Measurements from ENCODE around the gene ARID5A.
"Not testable (repeated sequence)": the region's sequence is repeated elsewhere in the genome, so short reads cannot be mapped to it uniquely, and the experiment has no call there.

The ARID5A gene

DNA sequence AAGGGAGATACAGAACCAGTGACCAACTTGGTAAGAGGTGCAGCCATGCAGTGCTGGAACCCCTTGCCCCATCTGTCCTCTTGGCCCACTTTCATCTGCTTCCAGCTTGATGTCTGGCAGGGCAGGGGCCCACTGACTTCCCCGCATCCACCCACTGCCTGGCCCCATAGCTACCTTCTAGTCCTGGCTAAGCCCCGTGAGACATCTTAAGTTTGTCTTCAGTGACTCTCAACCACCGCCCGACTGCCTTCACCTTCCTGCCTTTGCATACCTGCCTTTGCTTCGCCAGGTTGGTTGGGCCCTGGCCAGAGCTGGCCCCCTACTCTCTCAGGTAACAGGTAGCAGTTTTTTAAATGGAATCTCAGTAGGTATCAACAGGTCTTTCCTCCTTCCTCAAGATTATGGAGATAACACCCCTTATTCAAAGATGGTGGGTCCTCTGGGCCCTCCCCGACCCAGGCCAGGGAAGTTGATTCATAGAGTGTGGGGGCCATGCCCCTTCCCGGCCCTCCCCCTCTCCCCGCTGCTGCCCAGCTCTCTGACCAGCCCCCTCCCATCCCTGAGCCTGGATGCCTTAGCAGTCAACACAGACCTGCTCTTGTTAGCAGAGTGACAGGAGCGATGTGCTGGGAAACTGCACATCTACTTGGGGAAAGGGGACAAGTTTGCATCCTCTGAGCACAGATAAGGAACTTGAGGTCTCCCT, 2.8 kb downstream of the ARID5A start:
- DNase-seq (ENCODE audit: low read depth), result no peak

DNA sequence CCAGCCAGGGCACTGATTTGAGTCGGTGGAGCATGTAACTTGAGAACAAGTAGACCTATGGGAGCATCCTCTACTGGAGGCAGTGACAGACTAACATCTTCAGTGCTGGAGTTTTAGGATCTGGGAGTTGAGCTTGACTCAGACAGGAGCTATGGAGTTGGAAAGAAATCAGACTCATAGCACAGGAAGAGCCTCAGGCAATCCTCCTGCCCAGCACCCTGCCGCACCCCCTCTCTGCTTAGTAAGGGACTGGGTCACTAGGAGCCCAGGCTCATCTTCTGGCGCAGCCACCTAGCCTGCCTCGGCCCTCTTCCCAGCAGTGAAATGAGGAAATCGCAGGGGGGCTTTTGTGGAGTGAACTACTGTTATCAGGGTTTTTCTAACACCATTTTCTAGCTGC, 3.6 kb downstream of the ARID5A start:
- DNase-seq (ENCODE audit: low read depth), result no peak

DNA sequence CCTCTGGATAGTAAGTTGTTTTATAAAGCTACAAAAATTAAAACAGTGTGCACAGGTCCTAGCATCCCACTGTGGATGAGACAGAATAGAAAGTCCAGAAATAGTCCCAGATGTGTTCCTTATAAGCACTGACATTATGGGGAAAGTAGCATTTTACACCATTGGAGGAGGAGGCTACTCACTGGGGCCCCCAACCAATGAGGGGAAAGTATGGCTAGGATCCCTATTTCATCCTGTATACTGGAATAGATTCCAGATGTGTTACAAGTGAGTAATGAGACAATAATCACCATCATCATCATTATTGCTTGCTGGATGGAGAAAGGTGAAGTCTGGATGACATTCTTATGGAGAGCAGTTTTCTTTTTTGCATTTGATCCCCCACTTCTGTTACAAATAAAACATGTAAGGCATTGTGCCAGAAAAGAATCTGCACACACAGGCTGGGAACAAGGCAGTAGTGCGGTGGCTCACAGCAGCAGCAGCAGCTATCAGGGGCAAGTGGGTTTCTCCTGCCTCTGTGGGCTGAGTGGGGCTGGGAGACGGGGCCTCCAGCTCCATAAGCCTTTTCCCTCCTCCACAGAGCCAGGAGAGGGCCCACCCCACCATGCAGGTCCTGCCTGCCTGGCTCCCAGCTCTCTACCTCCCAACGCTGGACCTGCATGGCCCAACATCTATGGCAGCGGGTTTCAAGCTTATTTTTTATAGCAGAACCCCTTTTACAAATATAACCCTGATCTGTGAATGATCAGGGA, 5.0 kb downstream of the ARID5A start:
- DNase-seq (ENCODE audit: low read depth), result no peak

DNA sequence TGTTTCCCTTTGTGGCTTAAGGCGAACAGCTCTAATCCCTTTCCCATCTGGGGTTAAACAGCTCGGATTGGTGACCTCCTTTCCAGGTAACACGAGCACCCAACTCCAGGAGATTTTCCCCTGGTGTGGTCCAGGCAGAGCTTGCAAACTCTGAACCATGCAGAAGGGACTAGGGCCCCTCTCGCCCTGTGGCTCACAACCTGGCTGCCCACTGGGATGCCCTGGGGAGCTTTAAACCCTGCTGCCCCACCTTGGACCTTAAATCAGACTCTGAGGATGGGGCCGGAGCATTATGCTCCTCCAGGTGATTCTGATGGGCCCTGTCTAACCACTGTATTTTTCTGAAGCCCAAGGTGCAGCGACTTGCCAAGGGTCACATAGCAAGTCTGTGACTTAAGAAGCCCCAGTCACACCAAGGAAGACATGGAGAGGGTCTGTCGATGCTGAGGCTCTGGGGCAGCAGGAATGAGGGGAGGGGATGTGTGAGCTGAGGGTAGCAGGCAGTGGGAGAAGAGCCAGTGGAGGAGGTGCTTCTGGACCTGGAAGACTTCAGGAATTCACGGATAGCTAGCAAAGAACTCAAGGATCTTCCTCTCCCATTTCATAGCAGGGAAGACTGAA, 5.9 kb downstream of the ARID5A start:
- DNase-seq (ENCODE audit: low read depth), result no peak

DNA sequence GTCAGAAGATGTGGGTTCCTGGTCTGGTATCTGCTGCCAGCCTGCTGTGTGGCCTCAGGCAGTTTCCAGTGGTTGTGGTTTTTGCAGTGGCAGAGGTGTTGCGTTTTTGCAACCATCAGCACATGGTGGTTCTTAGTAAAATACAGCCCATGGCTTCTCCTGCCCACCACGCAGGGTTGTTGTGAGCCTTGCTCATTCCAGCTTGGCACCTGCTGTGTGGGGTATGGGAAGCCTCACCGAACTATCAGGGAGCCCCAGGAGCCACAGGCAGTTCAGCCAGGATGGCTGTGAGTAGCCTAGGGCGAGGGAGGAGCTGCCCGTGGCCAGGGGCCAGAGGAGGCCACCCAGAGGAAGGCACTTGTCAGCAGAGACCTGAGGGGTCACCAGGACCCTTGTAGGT, 9.8 kb downstream of the ARID5A start:
- DNase-seq (ENCODE audit: low read depth), result no peak

DNA sequence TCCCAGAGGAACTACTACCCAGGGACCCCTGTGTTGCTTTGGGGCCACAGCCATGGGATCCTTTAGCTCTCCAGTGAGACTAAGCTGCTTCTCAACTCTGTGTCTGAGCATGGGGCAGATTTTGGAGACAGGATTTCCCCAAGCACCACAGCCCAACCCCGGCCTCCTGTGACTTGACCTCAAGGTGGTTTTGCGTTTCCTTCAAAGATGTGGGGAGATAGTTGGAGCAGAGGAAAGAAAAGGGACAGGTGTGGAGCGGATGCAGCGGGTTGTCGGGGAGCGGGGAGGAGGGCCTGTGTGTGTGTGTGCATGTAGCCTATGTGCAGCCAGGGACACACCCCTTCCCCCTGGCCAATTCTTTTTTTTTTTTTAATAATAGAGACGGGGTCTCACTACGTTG, 10.2 kb downstream of the ARID5A start:
- no peak for DNase-seq (ENCODE audit: low read depth)

DNA sequence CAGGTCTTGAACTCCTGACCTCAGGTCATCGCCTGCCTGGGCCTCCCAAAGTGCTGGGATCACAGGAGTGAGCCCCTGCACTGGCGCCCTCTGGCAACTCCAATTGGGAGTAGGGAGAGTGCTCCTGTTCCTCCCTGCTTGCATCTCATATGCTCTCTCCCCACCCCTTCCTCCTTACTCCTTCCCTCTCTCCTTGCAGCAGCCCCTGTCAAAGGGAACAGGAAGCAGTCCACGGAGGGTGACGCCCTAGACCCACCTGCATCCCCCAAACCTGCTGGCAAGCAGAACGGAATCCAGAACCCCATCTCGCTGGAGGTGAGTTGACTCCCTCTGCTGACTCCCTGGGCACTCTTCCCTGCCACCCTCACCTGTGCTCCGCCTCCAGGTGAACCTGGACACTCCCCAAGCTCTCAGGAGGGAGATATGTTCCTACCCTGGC, 10.7 kb downstream of the ARID5A start:
- no peak for DNase-seq (ENCODE audit: low read depth)

DNA sequence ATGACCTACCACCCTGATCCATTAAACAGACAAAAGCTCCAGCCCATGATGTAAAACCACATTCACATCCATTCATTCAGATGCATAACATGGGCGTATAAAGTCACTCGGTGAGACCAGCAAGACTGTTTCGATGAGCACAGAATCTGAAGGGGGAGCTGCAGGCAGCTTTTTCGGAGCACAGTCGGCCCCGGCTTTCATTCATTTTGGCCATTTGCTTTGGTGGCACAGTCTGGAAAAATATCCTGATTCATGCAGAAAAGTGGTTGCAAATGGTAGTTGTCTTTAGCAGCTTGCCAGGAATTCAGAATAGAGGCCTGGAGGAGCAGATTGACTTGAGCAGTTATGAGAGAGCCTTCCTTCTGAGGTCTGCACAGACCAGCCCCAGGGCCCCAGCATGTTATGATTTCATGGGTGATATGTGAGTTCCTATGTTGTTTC, 11.2 kb downstream of the ARID5A start:
- no peak for DNase-seq (ENCODE audit: low read depth)

DNA sequence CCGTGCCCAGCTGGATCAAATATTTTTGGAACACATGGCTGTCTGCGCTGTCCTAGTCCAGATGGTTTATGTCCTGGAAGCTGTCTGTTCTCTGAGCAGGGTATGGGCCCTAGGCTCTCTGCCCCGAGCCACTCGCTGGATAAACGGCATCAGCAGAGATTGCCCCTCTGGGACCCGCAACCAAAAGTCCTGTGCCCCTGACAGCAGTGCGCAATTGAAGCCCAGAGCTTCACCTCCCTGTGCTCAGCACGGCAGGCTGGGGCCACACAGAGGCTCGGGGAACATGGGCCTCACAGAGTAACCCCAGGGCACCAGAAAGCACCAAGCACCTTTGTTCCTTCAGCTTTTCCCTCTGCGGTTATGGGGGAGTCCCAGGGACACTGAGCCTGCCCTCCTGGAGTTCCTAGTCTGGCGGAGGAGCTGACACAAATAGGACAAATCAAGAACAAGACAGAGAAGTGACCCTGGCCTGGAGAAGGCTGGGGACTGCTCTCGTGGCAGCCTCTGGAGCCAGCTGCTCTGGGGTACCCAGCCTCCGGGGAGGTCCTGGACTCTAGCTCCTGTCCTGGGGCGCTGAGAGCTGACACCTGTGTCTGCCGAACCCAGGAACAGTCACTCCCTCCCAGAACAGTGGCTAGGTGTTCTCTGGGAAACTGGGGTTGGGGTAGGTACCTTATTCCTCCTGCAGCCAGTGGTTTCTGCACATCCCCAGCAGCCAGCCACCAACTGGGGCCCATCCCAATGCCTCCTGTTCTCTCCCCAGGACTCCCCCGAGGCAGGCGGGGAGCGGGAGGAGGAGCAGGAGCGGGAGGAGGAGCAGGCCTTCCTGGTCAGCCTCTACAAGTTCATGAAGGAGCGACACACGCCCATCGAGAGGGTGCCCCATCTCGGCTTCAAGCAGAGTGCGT, 12.3 kb downstream of the ARID5A start:
- no peak for DNase-seq (ENCODE audit: low read depth)

DNA sequence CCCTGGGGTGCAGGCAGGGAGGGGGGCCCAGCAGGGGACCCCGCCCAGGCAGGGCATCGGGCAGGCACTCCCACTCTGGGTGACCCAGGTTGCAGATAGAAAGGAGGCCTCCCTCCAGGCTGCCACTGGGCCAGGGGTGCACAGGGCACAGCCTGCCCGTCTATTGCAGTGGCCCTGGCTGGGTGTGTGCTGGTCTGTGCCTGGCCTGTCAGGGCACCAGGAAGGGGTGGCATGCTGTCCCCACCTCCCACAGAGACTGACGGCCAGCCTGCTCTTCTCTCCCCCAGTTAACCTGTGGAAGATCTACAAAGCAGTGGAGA, 12.9 kb downstream of the ARID5A start:
- no peak for DNase-seq (ENCODE audit: low read depth)

DNA sequence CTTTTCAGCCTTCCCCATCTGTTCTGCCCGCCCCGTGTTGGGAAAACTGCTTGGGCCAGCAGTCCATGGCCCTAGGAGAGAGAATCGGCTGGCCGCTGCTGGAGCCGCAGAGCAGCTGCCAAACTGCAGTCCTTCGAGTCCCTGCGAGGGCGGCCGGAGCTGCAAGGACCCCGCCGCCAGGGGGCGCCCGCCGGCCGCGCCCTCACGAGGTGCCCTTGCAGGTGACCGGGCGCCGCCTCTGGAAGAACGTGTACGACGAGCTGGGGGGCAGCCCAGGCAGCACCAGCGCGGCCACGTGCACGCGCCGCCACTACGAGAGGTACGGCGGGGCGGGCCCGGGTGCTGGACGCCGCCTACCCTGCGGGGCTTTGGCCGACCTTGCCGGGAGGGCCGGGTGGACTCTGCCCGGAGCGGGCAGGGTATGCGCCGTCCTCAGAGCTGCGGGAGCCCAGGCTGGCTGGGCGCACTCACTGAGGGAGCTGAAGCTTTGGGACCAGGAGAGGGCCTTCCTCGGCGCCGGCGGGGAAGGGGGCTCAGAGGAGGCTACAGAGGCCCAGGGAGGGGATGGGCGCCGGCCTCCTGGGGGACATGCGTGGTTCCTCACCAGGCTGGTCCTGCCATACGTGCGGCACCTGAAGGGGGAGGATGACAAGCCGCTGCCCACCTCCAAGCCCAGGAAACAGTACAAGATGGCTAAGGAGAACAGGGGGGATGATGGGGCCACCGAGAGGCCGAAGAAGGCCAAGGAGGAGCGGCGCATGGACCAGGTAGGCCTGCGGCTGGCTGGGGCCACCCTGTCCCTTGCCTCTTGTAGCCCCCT, 13.6 kb downstream of the ARID5A start:
- DNase-seq (ENCODE audit: low read depth), result no peak

DNA sequence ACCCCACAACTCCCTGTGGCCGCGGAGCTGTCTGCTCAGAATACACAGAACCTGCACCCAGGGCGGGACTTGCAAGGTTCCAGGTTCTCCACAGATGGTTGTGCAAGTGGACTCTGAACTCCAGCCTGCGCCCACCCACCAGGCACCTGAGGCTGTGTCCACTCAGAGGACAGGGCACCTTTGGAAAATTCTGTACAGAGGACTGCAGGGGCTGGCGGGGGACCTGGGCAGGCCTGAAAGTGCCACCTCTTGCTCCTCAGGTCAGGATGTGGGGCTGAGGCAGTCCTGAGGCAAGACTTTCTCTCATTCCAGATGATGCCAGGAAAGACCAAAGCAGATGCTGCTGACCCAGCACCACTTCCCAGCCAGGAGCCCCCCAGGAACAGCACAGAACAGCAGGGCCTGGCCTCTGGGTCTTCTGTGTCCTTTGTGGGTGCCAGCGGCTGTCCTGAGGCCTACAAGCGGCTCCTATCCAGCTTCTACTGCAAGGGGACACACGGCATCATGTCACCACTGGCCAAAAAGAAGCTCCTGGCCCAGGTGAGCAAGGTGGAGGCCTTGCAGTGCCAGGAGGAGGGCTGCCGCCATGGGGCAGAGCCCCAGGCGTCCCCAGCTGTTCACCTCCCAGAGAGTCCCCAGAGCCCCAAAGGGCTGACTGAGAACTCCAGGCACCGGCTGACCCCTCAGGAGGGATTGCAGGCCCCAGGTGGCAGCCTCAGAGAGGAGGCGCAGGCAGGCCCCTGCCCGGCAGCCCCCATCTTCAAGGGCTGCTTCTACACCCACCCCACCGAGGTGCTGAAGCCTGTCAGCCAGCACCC, 14.4 kb downstream of the ARID5A start:
- DNase-seq (ENCODE audit: low read depth), result no peak

DNA sequence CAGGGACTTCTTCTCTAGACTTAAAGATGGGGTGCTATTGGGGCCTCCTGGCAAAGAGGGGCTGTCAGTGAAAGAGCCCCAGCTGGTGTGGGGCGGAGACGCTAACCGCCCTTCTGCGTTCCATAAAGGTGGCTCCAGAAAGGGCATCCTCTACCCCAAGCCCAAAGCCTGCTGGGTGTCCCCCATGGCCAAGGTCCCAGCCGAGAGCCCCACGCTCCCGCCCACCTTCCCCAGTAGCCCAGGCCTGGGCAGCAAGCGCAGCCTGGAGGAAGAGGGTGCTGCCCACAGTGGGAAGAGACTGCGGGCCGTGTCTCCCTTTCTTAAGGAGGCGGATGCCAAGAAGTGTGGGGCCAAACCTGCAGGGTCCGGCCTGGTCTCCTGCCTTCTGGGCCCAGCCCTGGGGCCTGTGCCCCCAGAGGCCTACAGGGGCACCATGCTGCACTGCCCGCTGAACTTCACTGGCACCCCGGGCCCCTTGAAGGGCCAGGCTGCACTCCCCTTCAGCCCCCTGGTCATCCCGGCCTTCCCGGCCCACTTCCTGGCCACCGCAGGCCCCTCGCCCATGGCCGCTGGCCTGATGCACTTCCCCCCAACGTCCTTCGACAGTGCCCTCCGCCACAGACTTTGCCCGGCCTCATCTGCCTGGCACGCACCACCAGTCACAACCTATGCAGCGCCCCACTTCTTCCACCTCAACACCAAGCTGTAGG, 15.2 kb downstream of the ARID5A start:
- no peak for DNase-seq (ENCODE audit: low read depth)

DNA sequence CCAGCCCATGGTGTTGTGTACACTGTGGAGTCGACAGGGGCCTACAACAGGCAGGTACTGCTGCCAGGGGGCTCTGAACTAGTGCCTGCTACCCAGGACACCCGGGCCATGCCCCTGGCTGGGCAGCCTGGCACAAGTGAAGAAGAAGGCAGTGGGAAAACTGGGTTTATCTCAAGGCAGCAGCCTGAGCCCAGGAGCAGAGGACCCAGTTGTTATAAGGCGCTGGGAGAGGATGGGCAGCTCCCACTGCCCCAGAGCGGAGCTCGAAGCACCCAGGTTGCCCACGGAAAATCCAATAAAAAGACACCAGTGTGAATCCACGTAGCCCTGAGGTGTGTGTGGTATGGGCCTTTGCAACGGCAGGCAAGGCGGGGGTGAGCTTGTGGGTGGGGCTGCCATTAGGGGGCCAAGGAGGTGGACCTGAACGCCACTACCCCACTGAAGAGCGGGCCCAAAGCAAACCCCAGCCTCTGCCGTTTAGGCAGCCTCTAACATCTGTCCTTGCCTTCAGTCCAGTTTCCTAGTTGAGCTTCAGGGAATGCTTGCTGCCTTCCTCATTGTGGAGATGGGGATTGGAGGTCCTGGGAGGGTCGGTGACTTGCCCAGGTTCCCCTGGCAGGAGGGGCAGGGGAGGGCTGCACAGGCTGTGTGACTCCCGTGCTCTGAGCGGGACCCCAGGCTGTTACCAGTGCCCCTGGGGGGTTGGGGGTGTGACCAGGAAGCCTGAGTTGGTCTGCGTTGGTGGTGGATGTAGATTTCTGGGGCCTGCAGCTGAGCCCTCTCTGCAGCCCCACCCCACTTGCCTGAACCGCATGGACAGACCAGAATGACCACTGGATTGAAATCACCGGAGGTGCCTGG, 16.0 kb downstream of the ARID5A start:
- no peak for DNase-seq (ENCODE audit: low read depth)

DNA sequence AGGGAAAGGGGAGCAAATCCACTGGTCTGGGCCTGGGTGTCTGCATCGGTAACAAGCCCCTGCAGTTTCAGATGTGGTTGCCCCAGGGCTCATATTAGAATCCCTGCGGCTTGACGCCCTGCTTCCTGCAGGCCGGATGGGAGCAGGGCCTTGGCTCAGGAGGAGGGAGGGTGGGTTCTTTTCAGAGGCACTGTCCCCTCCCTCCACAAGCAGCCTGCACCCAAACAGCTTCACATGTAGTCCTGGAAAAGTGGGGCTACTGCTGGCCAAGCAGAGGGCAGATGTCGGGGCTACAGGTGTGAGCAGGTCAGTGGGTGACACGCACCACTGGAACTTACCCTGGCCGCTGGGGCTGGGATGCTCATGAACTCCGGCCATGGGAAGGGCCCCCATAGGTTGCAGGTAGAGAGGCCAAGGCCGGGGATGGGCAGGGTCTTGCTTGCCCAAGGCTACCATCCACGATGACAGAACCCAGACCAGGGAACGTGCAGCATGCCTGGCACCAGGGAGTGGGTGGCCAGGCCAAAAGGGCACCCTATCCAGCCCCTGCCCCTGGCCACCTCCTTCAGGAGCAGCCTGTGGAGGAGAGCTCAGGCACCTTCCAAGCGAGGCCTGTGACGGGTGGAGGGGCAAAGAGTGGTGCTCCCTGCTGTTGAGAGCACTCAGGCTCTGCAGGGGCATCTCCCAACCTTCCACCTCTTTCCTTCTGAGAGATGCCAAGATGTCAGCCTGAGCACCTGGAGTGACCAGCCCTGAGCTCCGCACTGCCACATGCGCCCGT, 16.8 kb downstream of the ARID5A start:
- no peak for DNase-seq (ENCODE audit: low read depth)

DNA sequence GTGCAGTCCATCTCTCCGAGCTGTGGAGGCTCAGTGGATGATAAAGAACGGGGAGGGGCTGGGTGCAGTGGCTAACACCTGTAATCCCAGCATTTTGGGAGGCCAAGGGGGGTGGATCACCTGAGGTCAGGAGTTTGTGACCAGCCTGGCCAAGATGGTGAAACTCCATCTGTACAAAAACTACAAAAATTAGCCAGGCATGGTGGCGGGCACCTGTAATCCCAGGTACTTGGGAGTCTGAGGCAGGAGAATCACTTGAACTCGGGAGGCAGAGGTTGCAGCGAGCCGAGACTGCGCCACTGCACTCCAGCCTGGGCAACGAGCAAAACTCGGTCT, 17.4 kb downstream of the ARID5A start:
- DNase-seq (ENCODE audit: low read depth), result not testable (repeated sequence)

DNA sequence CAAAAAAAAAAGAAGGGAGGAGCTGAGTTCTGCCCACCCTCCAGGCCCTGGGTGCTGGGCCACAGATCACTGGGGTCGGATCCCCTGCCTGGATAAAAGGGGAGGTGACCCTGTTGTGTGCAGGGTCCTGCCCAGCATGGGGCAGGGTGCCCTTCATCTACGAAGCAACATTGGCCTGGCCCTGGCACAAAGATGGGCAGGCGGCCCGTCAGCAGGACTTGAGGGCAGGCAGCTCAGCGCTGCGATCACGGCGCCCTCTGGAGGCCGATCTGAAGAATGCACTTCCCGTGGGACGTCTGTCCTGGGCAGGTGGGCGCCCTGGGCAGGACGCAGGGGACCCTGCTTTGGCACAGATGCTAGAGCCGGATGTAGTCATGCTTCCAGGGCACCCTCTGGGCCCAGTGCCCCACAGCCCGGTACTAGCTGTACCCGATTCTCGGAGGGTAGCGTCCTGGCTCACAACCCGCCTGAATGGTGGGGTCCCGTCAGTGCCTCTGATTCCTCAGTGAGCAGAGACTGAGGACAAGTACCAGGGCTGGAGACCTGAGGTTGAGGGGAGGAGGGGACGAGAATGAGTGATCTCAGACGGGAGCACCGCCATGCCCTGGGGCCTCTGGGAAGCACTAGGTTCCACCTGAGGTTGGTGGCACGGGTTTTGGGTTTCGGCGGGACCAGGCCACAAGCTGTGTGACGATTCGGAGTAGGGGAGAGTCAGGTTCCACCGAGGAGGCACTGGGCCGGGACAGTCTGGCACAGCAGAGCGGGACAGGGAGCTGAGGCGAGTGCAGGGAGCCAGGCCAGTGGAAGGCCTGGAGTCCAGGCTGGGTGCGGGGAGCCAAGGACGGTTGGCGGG, 18.0 kb downstream of the ARID5A start:
- peak; percentile 54 for DNase-seq (ENCODE audit: low read depth)

Data from stimulated activated CD8-positive, alpha-beta memory T cell treated with anti-CD3 and anti-CD28 coated beads, Interleukin-12 subunit alpha, Interleukin-12 subunit beta, amount 100 ng/mL, for 1 hour (primary cell).